A204.1 (cell line): Measurements from ENCODE around the gene NAP1L1.
"Not testable (repeated sequence)": the region's sequence is repeated elsewhere in the genome, so short reads cannot be mapped to it uniquely, and the experiment has no call there.

Experiments used
- FAIRE-seq: peaks from 2 replicates; lab custom pipeline; 2012; peaks lifted over from hg19 to GRCh38; lab: Jason Lieb, UNC

Gene NAP1L1

GRCh38 chr12:75987709-75988108, 96.8 kb downstream of the NAP1L1 start:
- not testable (repeated sequence) for FAIRE-seq
